Measurements from ENCODE around the gene NHSL1. TPM values are rescaled to one million over a fixed set of nuclear protein-coding genes. Genes with fewer than 3 reads are reported as not detected.
A peak's percentile ranks its signal among the peaks of the same experiment; 100 is the strongest.

The NHSL1 gene
- total RNA-seq, 1 experiment from 2014 or later = 41.9 TPM

DNA sequence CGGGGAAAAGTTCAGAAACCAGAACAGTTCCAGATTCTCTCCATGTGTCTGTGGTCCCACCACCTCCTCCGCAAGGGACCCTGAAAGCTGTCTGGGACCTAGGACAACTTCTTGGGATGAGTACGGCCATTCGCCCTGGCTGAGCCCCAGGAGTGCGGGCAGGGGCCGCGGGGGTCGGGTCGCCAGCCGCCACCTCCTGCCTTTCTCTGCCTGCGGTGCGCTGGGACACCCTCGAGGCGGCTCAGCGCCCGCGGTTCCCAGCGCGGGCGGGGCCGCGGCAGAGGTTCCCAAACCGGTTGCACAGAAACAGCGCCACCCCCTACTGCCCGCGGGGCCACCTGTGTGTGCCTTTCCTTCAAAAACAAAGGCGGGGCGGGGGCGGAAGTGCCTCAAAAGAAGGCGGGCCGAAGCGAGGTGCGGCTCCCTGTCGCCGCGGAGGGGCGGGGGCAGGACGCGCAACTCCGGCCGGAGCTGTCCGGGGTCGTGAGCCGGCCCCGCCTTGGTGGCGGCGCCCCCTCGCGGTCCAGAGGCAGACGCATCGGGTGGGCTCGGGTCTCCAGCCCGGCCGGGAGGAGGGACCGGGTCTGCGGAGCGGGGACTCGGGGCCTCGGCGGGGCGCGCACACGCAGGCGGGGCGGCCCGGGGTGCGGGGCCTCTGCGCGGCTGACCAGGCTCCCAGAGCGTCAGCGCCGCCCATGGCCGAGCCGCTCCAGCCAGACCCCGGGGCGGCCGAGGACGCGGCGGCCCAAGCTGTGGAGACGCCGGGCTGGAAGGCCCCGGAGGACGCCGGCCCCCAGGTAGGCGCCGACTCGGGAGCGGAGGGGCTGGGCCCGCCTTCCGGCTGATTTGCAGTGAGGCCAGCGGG is 95.3 kb downstream of the NHSL1 start, which contains the start of gene HEBP2:
Gene HEBP2, plus strand, starts transcription at position 423 of the 865 bp plus-strand sequence. Its CDS starts 273 bp downstream, at position 696.
- Histone ChIP-seq H3K4me1 (peaks cover 11% of the 10 kb centered on the region; the same call in 1 of the 2 replicates), H3K36me3 (ENCODE audit: control insufficient read depth, insufficient read depth, low read length) (peaks cover 8% of the 10 kb centered on the region), H3K4me3 (ENCODE audit: low read depth, low read length) (peak within 1 kb of the TSS; percentile 81), H3K9me3 (no peaks in the 10 kb centered on the region), H3K27me3 (replicated peaks; ENCODE audit: control insufficient read depth, insufficient read depth, low read length) (no peaks in the 10 kb centered on the region)
- peak within 1 kb of the TSS; percentile 81 for H3K27ac Mint-ChIP-seq (ENCODE audit: unreplicated experiment)
- H3K4me1 Mint-ChIP-seq (ENCODE audit: low read depth, unreplicated experiment) = no peaks in the 10 kb centered on the region
- H3K27me3 Mint-ChIP-seq (ENCODE audit: insufficient read depth, unreplicated experiment) = no peaks in the 10 kb centered on the region
- no TSS peak for BruUV-seq (replicated peaks)
- intact Hi-C loops (cut with micrococcal nuclease; ENCODE audit: unreplicated experiment) = loop anchor here (1.0 to 5.0 kb wide), 5 partner anchors 21 to 397 kb away; partner anchors contain the start of gene ARFGEF3
- peak within 1 kb of the TSS; percentile 81 for H3K4me3 Mint-ChIP-seq (ENCODE audit: unreplicated experiment)
- H3K36me3 Mint-ChIP-seq (ENCODE audit: insufficient read depth, unreplicated experiment) = peaks cover 32% of the 10 kb centered on the region
- TF ChIP-seq, protein P1, sequence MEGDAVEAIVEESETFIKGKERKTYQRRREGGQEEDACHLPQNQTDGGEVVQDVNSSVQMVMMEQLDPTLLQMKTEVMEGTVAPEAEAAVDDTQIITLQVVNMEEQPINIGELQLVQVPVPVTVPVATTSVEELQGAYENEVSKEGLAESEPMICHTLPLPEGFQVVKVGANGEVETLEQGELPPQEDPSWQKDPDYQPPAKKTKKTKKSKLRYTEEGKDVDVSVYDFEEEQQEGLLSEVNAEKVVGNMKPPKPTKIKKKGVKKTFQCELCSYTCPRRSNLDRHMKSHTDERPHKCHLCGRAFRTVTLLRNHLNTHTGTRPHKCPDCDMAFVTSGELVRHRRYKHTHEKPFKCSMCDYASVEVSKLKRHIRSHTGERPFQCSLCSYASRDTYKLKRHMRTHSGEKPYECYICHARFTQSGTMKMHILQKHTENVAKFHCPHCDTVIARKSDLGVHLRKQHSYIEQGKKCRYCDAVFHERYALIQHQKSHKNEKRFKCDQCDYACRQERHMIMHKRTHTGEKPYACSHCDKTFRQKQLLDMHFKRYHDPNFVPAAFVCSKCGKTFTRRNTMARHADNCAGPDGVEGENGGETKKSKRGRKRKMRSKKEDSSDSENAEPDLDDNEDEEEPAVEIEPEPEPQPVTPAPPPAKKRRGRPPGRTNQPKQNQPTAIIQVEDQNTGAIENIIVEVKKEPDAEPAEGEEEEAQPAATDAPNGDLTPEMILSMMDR (IDR thresholded peaks at IDR 0.05; ENCODE audit: insufficient read depth in 1 of 2, low read depth in 1 of 2, low read length in 1 of 2, severe bottlenecking in 1 of 2, unreplicated experiment in 1 of 2) = peak; percentile 53 to 65
- ChIA-PET POLR2A (interaction anchor here (1.1 kb wide), 1 partner anchor 137 kb away, joined by 3 read pairs; no protein-coding TSS in a partner anchor), CTCF (interaction anchor here (0.6 to 2.0 kb wide), 5 partner anchors 10 to 288 kb away, joined by 3 to 11 read pairs (median 5); no protein-coding TSS in a partner anchor)
- peak; percentile 99 for DNase-seq
- H3K9me3 Mint-ChIP-seq (ENCODE audit: unreplicated experiment) = no peaks in the 10 kb centered on the region

DNA sequence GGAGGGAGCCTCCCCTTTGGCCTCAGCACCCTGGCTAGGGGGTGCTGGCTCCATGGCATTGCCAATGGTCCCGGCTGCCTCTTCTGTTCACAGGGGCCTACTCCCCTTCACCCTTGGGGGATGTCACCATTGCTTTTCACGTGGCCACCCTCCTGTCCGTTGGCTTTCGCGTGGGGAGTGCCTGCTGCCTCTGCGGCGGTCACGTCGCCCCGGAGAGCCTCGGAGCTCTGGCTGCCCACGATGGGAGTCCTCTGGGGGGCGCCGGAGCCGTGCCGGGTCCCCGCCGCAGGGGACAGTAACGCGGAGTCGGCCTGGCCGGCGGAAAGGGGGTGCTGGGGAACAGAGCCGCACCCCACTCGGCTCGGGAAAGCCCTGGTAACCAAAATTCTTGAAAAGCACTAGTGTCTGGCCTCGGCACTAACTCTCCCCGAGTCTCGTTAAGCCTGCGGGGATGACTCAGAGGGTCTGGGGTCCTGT is 95.9 kb downstream of the NHSL1 start:
- TSS peak; percentile 94 for BruUV-seq (replicated peaks)
- Mint-ChIP-seq H3K9me3 (ENCODE audit: unreplicated experiment) (no peaks in the 10 kb centered on the region), H3K4me3 (ENCODE audit: unreplicated experiment) (peak overlapping the region; percentile 81), H3K4me1 (ENCODE audit: low read depth, unreplicated experiment) (no peaks in the 10 kb centered on the region), H3K27ac (ENCODE audit: unreplicated experiment) (peak overlapping the region; percentile 64), H3K36me3 (ENCODE audit: insufficient read depth, unreplicated experiment) (peaks cover 25% of the 10 kb centered on the region), H3K27me3 (ENCODE audit: insufficient read depth, unreplicated experiment) (no peaks in the 10 kb centered on the region)
- Histone ChIP-seq H3K36me3 (ENCODE audit: control insufficient read depth, insufficient read depth, low read length) (peaks cover 8% of the 10 kb centered on the region), H3K27me3 (replicated peaks; ENCODE audit: control insufficient read depth, insufficient read depth, low read length) (no peaks in the 10 kb centered on the region), H3K4me1 (peaks cover 11% of the 10 kb centered on the region; the same call in 1 of the 2 replicates), H3K4me3 (ENCODE audit: low read depth, low read length) (peak overlapping the region; percentile 81), H3K9me3 (no peaks in the 10 kb centered on the region)
- CTCF ChIA-PET = interaction anchor here (0.5 to 2.0 kb wide), 3 partner anchors 20 to 287 kb away, joined by 5 to 11 read pairs (median 6); no protein-coding TSS in a partner anchor
- DNase-seq = peak; percentile 43 to 68
- POLR2A ChIA-PET = no interaction called here
- TF ChIP-seq, protein P1 (IDR thresholded peaks at IDR 0.05; ENCODE audit: insufficient read depth in 1 of 2, low read depth in 1 of 2, low read length in 1 of 2, severe bottlenecking in 1 of 2, unreplicated experiment in 1 of 2) = peak; percentile 39 to 63
- intact Hi-C loops (cut with micrococcal nuclease; ENCODE audit: unreplicated experiment) = loop anchor here (5.0 kb wide), 1 partner anchor 396 kb away; no protein-coding TSS in a partner anchor

DNA sequence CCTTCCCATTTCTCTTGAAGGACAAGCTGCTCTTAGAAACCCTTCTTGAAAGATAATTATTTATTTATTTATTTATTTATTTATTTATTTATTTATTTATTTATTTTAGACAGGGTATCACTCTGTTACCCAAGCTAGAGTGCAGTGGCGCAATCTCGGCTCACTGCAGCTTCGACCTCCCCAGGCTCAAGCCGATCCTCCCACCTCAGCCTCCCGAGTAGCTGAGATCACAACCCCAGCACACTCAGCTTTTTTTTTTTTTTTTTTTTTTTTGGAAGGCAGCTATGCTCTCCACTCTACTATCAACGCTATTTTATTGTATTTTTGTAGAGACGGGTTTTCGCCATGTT is 96.5 kb downstream of the NHSL1 start:
- ChIA-PET POLR2A (no interaction called here), CTCF (interaction anchor here (0.5 to 0.7 kb wide), 3 partner anchors 21 to 290 kb away, joined by 3 to 6 read pairs (median 5); no protein-coding TSS in a partner anchor)
- no peaks in the 10 kb centered on the region for H3K27me3 Mint-ChIP-seq (ENCODE audit: insufficient read depth, unreplicated experiment)
- Histone ChIP-seq H3K4me3 (ENCODE audit: low read depth, low read length) (peak overlapping the region; percentile 81), H3K36me3 (ENCODE audit: control insufficient read depth, insufficient read depth, low read length) (peaks cover 5% of the 10 kb centered on the region; the same call in 1 of the 2 replicates), H3K9me3 (no peaks in the 10 kb centered on the region), H3K27me3 (replicated peaks; ENCODE audit: control insufficient read depth, insufficient read depth, low read length) (no peaks in the 10 kb centered on the region), H3K4me1 (peaks cover 11% of the 10 kb centered on the region; the same call in 1 of the 2 replicates)
- peak overlapping the region; percentile 81 for H3K4me3 Mint-ChIP-seq (ENCODE audit: unreplicated experiment)
- intact Hi-C loops (cut with micrococcal nuclease; ENCODE audit: unreplicated experiment) = loop anchor here (5.0 kb wide), 1 partner anchor 396 kb away; no protein-coding TSS in a partner anchor
- no peaks in the 10 kb centered on the region for H3K4me1 Mint-ChIP-seq (ENCODE audit: low read depth, unreplicated experiment)
- TF ChIP-seq, protein P1 (IDR thresholded peaks at IDR 0.05; ENCODE audit: insufficient read depth in 1 of 2, low read depth in 1 of 2, low read length in 1 of 2, severe bottlenecking in 1 of 2, unreplicated experiment in 1 of 2) = no peak
- peak overlapping the region; percentile 64 for H3K27ac Mint-ChIP-seq (ENCODE audit: unreplicated experiment)
- BruUV-seq (replicated peaks) = no TSS peak
- H3K9me3 Mint-ChIP-seq (ENCODE audit: unreplicated experiment) = no peaks in the 10 kb centered on the region
- no peak for DNase-seq
- peaks cover 22% of the 10 kb centered on the region for H3K36me3 Mint-ChIP-seq (ENCODE audit: insufficient read depth, unreplicated experiment)
